Fibroblast of pulmonary artery (primary cell): ENCODE results near the gene FGD5.

ENCODE experiments used
- DNase-seq: peaks from one replicate; pipeline ENCODE4 v3.0.0-alpha.2; 2010; ENCODE audit warnings: low read depth
- H3K4me3 ChIP-seq: replicated peaks from 2 replicates; pipeline ENCODE4 v1.5.1; 2011; ENCODE audit warnings: low read depth, mild to moderate bottlenecking, control low read depth, low read length, moderate library complexity
- CTCF ChIP-seq: IDR thresholded peaks from 2 replicates; pipeline ENCODE4 v1.5.1; 2011; ENCODE audit warnings: mild to moderate bottlenecking, control low read depth, low read length, inconsistent platforms; ENCODE audit errors: missing control alignments

FGD5 gene

GRCh38 chr3:14783480-14784086 lies 35.2 kb upstream of the FGD5 start:
- DNase-seq, result no peak
- H3K4me3 ChIP-seq, result no peak overlapping the region
- no peak for TF ChIP-seq CTCF

- no peak for TF ChIP-seq CTCF
- no peak for DNase-seq
- no peak overlapping the region for H3K4me3 ChIP-seq
Measured at GRCh38 chr3:14784087-14784681, 34.6 kb upstream of the FGD5 start.

GRCh38 chr3:14785207-14786155 lies 33.3 kb upstream of the FGD5 start:
- TF ChIP-seq CTCF, result no peak
- no peak for DNase-seq
- H3K4me3 ChIP-seq, result no peak overlapping the region

- no peak for TF ChIP-seq CTCF
- DNase-seq, result no peak
- H3K4me3 ChIP-seq, result no peak overlapping the region
Measured at GRCh38 chr3:14786369-14786768, 32.4 kb upstream of the FGD5 start.

GRCh38 chr3:14787630-14788029 lies 31.1 kb upstream of the FGD5 start:
- TF ChIP-seq CTCF, result no peak

GRCh38 chr3:14788644-14789043 lies 30.1 kb upstream of the FGD5 start:
- DNase-seq, result no peak
- TF ChIP-seq CTCF, result no peak
- H3K4me3 ChIP-seq, result no peak overlapping the region

More at GRCh38 chr3:14787630-14788029, 31.1 kb upstream of the FGD5 start:
- no peak overlapping the region for H3K4me3 ChIP-seq
- DNase-seq, result no peak
